GM21390 (cell line): ENCODE measurements around the gene LCOR.
"Not testable (repeated sequence)": the region's sequence is repeated elsewhere in the genome, so short reads cannot be mapped to it uniquely, and the experiment has no call there.

Experiments used
- ATAC-seq: cut with Tn5 transposase; IDR thresholded peaks from one replicate; pipeline ENCODE4 v1.9.1; 2021; ENCODE audit not compliant: unreplicated experiment

The LCOR gene

DNA sequence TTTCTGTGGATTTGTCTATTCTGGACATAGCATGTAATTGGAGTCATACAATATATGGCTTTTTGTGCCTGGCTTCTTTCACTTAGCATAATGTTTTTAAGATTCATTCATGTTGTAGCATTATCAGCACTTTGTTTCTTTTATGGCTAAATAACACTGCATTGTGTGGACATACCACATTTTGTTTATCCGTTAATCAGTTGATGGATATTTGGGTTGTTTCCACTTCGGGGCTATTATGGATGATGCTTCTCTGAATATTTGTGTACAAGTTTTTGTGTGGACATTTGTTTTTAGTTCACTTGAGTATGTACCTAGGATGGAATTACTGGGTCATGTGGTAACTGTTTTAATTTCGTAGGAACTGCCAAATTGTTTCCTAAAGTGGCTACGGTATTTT is 6.4 kb downstream of the LCOR start:
- ATAC-seq = no peak

DNA sequence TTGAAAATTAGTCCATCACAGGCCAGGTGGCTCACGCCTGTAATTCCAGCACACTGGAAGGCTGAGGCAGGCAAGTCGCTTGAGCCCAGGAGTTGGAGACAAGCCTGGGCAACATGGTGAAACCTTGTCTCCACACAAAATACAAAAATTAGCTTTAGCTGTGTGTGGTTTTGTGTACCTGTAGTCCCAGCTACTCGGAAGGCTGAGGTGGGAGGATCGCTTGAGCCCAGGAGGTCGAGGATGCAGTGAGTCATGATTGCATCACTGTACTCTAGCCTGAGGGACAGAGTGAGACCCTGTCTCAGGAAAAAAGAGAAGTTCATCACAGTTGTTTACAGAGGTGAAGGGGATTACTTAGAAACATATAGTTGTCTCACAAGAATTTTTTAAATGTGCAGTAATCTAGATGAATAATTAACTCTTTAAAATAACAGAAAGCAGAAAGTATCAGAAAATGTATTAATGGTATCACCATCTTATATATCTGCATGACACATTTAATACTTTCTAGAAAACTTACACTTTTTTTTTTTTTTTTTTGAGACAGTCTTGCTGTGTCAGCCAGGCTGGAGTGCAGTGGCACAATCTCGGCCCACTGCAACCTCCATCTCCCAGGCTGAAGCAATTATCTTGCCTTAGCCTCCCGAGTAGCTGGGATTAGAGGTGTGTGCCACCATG is 8.9 kb downstream of the LCOR start:
- no peak for ATAC-seq

DNA sequence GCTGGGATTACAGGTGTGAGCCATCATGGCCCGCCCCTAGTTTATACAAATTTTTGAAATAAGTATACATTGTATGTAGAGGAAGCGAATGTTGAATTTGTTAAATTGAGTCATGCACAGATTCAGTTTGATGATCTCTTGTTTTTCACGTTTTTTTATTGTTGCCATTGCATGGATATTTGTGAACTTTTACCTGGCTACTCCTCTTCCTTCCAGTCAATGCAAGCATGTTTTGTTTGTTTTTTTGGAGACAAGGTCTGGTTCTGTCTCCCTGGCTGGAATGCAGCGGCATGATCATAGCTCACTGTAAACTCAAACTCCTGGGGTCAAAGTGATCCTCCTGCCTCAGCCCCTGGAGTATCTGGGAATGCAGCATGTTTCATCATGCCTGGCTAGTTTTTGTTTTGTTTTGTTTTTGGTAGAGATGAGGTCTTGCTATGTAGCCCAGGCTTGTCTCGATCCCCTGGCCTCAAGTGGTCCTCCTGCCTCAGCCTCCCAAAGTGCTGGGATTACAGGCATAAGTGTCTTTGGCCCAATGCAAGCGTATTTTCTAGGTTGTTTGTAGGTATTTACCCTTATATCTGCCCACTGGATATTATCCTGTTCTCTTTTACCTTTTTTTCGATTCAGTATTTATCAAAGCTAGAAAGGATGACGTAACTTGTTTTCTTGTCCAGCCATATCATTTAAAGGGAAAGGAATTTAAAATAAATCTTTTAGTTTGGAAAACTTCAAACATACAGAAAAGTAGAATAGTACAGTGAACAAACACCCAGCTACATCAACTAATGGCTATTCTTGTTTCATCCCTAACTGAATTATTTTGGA is 11.0 kb downstream of the LCOR start:
- ATAC-seq = no peak

DNA sequence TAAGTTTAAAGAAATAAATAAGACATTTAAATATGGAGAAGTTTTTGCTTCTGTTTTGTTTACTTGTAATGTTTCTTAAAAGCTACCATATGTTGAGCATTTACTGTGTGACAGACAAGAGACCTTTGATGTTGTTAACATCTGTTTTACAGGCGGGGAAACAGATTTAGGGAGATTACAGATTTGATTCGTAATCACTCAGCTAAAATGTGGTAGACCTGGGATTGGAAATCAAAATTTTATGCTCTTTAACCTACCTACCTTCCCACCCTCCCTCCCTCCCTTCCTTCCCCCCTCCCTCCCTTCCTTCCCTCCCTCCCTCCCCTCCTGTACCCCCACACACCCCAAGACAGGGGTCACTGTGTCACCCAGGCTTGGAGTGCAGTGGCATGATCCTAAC is 11.7 kb downstream of the LCOR start:
- ATAC-seq = no peak

DNA sequence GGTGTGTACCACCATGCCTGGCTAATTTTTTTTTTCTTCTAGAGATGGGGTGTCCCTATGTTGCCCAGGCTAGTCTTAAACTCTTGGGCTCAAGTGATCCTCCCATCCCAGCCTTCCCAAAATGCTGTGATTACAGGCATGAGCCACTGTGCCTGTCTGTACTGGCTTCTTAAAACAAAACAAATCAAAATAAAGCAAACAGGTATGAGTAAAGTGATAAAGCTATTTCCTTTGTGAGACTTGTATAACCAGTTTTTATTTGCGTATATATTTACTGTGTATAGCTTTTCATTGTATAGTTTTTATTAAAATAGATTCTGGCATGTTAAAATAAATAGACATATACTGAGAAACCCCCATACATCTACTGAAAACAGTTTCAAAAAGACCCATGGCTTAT is 14.3 kb downstream of the LCOR start:
- ATAC-seq = no peak

DNA sequence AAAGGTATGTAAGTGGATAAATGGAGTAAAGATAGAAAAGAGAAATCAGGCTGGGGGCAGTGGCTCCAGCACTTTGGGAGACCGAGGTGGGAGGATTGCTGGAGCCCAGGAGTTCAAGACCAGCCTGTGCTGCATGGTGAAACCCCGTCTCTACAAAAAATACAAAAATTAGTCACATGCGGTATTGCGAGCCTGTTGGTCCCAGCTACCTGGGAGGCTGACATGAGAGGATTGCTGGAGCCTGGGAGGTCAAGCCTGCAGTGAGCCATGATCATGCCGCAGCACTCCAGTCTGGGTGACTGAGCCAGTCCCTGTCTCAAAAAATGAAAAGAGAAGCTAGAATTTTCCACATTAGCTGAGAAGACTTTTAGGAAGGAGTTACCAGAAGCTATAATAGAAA is 14.8 kb downstream of the LCOR start:
- ATAC-seq = no peak

DNA sequence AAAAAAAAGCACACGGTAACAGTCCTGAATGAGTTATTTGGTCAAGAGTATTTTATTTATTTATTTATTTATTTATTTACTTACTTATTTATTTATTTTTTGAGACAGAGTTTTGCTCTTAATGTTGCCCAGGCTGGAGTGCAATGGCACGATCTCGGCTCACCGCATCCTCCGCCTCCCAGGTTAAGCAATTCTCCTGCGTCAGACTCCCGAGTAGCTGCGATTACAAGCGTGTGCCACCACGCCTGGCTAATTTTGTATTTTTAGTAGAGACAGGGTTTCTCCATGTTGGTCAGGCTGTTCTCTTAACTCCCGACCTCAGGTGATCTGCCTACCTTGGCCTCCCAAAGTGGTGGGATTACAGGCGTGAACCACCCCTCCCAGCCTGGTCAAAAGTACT is 15.3 kb downstream of the LCOR start:
- not testable (repeated sequence) for ATAC-seq

DNA sequence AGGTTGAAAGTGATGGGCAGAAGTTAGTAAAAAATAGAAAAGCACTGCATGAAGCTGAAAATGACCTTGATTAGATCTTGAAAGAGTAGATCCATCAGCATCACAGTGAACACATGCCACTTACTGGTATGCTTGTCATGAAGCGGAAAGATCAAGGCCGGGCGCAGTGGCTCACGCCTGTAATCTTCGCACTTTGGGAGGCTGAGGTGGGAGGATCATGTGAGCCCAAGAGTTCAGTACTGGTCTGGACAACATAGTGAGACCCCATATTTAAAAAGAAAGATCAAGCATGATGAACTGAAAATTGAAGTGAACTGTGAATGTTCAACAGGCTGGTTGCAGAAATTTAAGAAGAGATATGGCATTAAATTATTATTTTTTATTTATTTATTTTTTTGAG is 18.0 kb downstream of the LCOR start:
- ATAC-seq = no peak

DNA sequence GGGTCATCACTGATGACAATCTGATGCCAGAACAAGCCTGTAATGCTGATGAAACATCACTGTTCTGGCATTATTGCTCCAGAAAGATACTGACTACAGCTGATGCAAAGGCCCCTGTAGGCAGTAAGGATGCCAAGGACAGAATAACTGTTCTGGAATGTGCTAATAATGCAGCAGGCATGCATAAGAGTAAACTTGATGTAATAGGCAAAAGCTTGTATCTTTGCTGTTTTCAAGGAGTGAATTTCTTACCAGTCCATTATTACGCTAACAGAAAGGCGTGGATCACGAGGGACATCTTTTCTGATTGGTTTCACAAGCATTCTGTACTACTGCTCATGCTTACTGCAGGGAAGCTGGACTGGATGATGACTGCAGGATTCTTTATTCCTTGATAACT is 18.7 kb downstream of the LCOR start:
- ATAC-seq = no peak

DNA sequence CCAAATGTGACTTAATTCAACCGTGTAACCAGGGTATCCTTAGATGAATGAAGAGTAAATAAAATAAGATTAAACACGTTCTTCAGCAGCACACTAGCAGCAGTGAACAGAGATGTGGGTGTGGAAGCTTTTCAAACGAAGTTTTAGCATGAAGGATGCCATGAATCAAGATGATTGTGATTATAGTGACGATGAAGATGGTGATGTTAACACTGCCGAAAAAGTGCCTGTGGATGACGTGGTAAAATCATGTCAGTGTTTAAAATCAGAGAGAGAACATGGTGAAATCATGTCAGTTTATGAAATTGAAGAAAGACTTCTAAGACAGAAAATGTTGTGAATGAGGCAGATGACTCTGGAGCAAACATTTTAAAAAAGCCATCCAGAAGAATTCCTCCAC is 19.2 kb downstream of the LCOR start:
- ATAC-seq = no peak

DNA sequence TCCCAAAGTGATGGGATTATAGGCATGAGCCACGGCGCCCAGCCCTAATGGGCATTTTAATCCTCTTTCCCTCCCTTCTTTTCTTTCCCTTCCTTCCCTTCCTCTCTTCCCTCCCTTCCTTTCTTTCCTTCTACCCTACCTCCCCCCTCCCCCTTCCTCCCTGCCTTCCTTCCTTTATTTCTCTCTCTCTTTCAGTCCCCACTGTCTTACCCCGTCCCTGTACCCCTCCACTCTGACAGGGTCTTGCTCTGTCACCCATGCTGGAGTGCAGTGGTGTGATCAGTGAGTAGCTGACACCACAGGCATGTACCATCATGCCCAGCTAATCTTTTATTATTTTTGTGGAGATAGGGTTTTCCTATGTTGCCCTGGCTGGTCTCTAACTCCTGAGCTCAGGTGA is 24.2 kb downstream of the LCOR start:
- no peak for ATAC-seq

DNA sequence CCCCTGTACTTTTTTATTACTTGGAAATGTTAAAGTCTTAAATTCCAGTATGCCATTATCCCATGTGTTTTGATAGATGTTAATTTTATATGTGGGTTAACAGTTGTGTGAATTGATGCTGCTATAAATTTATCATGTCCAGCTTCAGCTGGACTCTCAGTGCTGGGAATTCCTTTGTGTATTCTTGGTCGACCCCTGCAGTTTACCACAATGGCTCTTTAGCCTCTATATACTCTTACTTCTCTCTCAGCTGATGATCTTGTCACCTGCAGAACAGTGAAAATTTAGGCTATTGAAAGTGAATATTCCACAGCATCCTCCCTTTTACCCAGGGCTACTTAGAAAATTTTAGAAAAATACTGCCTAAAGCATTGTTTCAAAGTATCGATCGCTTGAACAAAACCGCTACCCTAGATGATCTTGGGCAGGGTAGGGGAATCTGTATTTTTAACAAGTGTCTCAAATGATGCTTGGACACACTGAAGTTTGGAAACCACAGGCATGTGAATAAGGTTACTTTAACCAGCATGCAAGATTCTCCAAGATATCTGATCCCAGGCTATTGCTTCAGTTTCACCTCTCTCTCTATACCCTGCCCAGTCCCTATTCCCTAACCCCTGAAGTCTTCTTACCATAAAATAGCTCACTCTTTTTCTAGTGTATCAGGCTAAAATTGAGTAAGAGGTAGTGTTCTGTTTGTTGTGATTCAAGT is 25.4 kb downstream of the LCOR start:
- ATAC-seq = no peak

DNA sequence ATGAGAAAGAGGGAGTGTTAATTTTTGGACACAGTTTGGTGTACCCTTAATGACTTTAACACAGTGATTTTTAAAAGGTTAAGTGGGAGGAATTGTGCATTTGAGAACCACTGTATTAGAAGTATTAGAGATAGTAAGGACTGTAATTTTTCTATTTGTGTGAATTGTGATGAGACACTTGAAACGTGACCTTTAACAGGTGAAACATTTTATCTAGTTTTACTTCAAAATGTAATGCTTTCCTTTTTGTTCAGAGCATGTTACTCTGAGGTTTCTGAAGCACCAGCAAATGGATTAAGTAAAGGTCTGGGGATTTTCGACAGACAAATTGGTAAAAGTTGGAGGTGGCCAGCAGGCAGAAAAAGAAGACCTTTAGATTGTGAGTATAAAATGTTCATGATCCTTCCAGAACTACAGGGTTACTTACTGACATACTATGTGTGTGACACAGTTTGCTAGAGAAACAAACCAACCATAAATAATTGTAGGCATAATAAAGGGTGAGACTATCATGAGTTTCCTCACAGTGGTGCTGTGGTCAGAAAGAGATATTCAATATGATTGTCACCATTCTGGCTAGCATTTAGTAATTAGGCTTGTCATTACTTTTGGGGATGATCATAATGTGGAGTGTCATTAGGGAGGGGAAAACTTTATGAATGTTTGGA is 26.1 kb downstream of the LCOR start:
- ATAC-seq = no peak

DNA sequence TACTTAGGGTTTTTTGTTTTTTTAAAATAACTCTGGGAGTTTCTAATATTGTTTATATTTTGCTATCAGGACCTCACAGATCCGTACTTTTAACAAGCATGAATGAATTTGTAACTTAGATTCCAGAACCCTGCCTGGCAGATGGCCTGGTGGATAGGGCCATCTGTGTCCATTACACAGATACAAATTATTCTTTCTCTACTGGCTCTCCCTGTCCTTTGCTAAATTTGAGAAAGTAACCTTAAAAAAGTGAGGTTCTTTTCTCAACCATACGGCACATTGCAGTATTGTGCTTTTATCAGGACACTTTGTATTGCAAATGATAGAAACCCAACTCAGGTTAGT is 26.6 kb downstream of the LCOR start:
- no peak for ATAC-seq

DNA sequence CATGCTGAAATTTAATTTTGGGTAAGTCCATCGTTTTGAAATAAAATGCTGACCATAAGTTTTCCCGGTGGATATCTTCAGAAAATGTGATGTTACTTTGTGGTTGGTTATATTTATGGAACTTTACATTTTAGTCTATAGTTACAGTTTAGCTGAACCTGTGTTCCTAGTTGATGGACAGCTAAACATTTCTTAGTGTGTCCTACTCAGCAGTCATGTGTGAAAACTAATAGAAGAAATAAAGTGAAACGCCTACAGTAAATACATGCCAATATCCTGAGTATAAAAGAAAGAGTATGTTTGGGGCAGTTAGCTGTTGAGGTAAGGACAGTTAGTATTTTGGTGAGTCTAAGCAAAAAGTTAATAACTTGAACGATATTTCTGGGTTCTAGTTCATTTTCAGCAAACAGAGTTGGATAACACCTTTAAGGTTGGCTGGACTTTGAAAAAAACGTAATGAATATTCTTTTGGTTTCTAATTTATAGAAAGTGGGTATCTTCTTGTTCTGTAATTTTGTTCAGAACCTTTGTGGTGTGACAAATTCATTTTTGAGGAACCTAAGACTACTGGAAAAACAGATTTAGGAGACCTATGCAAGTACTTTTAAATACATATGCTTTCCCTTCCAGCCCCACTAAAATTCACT is 28.7 kb downstream of the LCOR start:
- no peak for ATAC-seq

DNA sequence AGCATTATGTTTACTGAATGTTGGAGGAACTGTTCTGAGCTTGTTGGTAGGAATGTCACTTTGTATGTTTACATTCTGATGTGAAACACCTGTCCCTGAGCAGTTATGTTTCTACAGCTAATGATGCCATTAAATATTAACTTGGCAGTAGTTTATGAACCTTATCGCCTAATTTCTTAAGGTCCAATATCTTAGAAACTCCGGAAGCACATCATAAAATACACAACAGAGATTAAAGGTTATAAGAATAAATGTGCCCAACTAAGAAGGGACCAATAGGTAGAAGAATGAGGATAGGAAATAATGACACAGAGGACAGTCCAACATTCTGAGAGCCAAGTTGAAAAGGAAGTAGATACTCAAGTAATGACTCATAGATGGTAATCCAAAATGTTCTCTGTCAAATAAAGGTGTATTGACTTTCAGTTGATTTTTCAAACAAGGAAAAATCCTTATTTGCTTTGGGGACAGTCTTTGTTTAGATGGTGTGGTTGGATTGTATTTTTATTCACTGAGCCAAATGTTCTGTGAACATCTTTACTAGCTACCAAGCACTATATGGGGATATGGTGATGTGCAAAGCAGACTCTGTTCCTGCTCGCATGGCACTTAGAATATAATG is 31.9 kb downstream of the LCOR start:
- no peak for ATAC-seq

DNA sequence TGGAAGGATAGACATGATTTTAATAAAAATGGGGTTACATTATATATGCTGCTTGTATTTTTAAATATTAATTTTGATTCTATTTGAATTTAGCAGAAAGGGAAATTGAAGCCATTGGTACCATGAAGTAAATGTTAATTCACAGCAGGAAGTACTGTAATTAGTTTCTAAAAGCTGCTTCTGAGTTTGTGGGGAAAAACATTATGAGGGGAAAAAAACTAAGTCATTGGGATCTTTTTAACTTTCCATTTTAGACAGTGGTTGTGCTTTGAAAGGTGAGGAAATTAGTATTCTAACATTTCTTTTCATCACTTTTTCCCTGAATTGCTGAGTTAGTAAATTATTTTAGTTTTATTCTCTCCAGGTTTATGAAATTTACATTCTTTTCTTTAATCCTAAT is 41.0 kb downstream of the LCOR start:
- ATAC-seq = no peak

DNA sequence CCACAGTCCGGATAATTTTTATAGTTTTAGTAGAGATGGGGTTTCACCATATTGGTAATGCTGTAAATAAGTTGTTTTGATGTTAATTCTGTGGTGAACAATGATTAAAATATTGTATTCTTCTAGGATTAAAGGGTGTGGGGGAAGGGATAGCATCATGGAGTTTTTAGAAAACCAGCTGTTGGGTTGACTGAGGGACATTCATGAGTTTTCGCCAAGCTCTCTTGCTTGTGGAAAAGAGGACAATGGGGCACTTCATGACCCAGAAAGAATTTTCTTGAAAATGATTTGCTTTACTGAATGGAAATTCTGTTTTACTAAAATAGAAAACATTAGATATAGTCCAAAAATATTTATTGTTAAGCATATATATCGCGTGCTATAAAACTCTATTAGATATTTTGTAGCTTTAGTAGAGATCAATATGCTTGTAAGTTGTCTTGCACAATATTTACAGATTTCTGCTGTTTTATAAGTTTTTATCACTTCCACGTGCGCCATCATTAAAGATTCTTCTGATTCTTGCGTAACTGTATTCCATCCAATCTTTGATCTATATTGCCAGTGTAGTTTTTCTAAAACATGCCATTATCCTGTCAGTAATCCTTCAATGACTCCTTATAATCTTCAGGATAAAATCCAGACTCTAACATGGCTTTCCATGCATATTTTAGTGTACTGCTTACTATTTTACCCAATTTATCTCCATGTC is 41.8 kb downstream of the LCOR start:
- no peak for ATAC-seq

DNA sequence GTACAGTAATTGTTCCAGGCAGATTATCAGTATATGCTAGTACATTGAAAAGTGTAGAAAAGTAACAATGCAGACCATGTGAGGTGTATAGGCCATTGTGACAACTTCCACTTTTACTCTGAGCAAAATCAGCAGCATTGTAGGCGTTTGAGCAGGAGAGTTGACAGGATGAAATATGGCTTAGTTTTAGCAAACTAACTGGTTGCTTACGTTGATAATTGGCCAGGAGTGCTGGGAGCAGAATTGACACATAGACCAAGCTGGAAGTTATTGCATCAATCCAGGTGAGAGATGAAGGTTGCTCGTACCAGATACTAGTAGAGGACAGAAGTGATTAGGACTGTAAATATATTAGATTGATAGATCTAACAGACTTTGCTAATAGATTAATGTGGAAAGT is 46.0 kb downstream of the LCOR start:
- ATAC-seq = no peak

DNA sequence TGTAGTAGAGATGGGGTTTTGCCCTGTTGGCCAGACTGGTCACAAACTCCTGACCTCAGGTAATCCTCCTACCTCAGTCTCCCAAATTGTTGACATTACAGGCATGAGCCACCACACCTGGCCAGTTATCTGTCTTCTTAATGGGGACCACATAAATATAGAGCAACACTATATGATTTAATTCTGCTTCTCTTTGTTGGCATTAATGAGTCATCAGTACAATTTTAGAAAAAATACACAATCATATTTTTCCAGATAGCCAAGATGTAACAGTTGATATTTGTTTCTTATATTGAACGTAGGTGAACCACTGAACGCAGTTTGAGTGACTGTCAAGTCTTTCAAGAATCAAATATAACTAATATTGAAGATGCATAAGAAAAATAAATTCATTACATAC is 48.5 kb downstream of the LCOR start:
- ATAC-seq = no peak
